ENCODE data around the gene BCL2L15.

Gene BCL2L15

DNA sequence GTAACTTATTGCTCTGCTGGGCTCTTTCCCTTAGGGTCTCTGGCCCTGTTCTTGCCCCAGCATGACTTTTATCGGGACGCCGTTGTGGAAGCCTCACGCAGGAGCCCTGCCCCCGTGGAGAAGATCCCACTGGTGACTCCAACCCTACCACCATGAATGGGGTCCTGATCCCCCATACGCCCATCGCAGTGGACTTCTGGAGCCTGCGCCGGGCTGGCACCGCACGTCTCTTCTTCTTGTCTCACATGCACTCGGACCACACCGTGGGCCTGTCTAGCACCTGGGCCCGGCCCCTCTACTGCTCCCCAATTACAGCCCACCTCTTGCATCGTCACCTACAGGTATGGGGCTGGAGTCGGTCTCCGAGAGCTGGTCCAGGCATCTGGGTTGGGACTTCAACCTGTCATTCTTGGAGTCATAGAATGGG is 18.1 kb upstream of the BCL2L15 start:
- peak; percentile 40 for DNase-seq

DNA sequence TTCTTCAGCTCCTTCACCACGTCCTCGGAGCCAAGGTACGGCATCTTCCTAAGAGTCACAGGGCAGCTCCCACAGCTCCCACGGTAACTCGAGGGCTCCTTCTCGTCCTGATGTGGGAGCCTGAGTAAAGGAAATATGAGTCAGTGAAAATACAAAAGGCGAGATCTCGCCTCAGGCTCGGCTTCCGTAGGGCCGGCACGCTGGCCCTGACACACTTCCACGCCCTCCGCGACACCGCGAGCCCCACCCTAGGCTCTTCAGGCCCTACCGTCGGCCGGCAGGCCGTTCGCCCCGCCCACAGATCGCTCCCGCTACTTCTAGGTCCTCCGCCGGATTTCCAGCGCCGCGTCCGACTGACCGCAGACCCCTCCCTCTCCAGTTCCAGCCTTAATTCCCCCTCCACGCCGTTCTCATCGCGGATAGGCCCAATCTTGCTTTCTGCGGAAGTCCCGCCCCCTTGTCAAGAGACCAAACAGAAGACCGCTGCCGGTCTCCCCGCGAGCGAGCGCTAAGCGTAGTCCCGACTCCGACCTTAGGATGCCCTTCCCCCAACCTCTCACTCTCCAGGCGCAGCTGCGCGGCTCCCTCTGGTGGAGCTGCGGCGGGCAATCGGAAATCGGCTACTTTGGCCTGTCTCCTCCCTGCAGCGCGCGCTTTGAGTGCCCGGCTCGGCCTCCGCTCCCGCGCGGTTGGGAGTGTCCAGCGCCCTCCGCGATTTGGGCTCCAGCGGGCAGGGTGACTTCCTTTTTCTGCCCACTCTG is 17.5 kb upstream of the BCL2L15 start, which contains the start of the genes AP4B1 and DCLRE1B:
AP4B1 (minus strand) TSS at position 126 of the 761 bp plus-strand sequence; CDS start at position 44, 82 bp downstream.
DCLRE1B (plus strand) TSS at position 653 of the 761 bp plus-strand sequence. CDS start 261 bp downstream, outside the sequence.
- peak; percentile 100 for DNase-seq

DNA sequence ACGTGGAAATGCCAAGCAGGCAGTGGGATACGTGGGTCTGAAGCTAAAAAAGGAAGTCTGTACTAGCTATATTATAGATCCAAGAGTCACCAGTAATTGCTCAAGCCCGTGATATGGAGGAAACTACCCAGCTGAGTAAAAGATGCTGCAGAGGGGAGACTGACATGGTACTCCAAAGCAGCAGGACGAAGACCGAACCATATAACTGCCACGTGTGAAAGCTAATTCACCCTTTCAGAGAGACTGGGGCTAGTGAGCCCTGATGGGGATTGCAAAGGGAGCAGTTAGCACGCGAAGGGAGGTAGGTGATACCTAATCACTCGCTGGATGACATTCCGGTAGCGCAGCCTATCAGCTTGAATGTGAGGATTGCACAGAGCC is 16.9 kb upstream of the BCL2L15 start:
- DNase-seq = no peak

DNA sequence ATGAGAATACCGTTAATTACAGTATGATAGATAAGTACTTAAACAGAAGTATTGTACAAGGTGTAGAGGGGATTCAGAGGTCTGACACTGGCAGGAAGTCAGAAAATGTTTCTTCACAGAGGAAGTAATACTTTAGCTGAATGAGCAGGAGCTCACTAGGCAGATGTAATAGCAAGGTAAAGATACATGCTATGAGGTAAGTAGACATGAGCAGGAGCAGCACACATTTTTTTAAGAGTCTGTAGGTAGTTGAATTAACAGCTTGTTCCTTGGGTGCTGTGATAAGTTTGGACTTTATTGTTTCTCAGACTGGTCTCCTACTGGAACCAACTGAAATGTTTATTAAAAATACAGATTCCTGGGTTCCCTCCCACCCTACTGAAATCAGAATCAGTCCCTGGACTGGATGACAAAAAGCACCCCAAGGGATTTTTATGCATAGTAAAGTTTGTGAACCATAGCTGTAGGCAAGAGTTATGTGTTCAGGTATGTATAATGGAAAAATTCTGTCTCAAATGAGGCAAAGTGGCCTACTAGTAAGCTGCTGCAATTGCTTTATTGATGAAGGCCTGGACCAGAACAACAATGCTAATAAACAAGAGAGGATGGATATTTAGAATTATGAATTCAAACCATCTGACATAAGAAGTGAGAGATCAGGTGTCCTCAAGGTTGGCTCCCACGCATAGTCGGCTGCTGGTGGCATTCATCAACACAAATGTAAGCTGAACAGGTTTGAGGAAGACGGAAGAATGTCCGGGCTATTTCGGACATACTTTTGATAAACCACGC is 16.3 kb upstream of the BCL2L15 start:
- peak; percentile 28 for DNase-seq

DNA sequence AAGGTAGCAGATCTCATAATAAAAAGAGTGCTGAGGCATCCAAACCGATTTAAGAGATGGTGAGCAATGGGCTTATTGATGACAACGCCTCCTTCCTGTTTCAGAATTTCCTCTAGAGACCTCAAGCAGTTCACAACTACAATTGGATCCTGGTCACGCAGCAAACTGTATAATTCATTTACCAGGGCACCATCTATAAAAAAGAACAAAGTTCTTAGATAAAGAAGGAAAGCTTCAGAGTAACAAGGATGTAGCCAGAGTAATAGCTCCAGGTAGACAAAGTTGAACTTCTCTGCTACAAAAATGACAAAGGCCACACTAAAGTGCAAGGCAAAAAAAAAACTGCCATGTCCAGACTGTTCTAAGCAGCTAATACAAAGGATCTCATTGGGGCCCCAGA is 13.8 kb upstream of the BCL2L15 start:
- DNase-seq = peak; percentile 21

DNA sequence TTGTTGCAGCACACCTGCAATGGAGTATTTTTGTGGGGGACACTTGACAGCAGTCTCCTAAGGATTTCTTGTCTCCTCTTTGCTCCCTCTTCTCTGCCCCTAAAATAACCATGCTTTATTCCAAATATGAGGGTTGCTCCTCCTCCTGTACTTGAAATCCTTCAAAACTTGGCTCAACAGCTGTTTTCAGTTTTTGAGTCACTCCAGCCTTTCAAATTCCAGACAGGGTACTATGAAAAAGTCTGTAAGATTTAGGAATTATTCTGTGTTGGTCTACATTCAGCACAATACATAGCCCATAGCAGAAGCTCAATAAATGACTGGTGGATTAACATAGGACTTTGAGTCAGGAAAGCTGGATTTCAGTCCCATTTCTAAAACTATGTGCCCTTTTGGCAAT is 11.7 kb upstream of the BCL2L15 start:
- DNase-seq = no peak

DNA sequence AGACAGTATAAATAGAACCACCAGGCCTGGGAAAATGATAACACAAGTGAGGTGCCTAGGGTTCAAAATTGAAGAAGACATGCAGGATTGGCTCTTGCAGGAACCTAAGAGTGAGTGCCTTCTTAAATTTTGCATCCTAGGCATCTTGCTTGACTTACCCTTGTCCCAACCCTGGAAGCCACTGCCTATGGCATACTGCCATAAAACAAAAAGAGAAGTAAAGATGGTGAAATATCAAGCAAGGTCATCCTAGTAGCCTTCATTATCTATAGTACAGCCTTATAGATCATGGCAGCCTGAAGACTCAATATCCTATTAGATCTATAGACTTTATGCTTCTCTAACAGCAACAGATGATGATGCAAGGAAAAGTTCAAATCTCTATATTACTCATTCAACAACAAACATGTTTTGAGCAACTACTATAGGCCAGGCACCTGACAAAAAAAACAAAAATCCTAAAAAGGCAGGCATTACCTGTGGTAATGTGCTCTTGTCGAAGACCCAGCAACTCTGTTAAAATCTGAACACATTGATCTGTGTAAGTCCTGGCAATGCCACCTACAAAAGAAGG is 10.9 kb upstream of the BCL2L15 start:
- DNase-seq = peak; percentile 20

DNA sequence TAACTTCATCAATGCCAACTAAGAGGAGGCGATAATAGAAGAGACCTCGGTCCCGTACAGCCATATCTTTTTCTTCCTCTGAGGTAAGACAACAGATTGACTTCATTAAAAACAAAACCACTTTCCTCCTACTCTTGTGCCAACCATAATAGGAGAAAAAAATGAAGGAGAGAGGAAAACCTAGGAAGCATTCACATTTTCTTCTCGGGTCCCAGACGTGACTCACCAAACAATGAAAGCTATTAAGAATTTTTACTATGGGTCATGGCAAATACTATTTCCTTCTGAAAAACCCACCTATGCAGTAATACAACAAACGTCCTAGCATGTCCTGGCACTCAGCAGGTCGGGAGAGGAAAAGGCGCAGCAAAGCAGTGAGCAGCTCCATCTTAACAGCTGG is 8.6 kb upstream of the BCL2L15 start:
- no peak for DNase-seq

DNA sequence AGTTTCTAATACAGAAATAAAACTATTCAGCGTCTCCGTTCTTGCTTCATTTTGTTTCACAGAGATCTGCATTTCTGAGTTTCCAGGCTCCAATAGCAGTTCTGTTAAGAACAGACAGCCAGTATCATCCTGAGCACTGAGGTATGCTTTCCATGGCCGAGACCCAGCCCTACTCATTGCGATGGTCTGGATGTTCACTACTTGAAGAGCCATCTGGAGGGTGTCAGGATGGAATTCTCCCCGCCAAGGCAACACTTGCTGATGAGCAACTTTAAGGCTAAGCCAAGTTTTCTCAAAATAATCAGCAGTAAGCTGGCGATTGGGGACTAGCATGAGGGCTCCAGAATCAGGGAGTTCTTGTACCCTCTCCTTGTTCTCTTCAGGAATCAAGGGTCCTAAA is 7.7 kb upstream of the BCL2L15 start:
- no peak for DNase-seq

DNA sequence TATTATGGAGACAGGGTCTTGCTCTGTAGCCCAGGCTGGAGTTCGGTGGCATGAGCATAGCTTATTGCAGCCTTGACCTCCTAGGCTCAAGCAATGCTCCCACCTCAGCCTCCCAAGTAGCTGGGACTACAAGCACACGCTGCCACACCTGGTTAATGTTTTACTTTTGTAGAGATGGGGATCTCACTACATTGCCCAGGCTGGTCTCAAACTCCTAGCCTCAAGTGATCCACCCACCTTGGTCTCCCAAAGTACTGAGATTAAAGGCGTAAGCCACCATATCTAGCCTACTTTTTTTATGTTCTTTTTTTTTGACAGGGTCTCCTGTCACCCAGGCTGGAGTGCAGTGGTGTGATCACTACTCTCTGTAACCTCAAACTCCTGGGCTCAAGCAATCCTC is 5.9 kb upstream of the BCL2L15 start:
- DNase-seq = no peak

DNA sequence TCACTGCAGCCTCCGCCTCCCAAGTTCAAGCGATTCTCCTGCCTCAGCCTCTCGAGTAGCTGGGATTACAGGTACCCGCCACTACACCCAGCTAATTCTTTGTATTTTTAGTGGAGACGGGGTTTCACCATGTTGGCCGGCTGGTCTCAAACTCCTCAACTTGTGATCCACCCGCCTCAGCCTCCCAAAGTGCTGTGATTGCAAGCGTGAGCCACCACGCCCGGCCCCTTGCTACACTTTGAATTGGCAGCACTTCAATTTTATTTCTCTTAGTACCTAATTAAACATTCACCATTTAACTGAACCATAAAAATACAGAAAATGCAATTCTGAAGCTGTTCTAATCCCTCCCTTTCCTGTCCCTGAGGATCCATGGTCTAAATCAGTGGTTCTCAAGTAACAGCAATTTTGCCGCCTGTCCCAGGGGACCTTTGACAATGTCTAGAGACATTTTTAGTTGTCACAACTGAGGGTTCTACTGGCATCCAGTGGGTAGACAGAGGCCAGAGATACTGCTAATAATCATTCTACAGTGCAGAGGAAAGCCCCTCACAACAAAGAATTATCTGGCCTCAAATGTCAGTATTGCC is 4.3 kb upstream of the BCL2L15 start:
- DNase-seq = no peak

DNA sequence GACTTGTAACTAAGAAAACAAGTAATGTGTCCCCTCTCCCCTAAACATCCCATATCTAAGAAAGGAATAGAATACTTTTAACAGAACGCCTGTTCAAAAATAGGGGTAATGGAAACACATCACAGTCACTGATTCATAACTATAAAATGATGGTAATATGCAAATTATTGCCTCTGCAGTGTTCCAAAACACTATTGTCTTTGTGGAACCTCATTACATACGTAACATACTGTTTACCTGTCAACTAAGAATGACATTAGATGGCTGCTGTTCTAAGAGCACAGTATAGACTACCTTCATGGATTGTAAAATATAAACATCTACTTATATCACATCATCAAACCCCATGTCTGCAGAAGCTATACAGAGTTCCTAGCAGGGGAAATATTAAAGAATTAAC is 3.4 kb upstream of the BCL2L15 start:
- no peak for DNase-seq

DNA sequence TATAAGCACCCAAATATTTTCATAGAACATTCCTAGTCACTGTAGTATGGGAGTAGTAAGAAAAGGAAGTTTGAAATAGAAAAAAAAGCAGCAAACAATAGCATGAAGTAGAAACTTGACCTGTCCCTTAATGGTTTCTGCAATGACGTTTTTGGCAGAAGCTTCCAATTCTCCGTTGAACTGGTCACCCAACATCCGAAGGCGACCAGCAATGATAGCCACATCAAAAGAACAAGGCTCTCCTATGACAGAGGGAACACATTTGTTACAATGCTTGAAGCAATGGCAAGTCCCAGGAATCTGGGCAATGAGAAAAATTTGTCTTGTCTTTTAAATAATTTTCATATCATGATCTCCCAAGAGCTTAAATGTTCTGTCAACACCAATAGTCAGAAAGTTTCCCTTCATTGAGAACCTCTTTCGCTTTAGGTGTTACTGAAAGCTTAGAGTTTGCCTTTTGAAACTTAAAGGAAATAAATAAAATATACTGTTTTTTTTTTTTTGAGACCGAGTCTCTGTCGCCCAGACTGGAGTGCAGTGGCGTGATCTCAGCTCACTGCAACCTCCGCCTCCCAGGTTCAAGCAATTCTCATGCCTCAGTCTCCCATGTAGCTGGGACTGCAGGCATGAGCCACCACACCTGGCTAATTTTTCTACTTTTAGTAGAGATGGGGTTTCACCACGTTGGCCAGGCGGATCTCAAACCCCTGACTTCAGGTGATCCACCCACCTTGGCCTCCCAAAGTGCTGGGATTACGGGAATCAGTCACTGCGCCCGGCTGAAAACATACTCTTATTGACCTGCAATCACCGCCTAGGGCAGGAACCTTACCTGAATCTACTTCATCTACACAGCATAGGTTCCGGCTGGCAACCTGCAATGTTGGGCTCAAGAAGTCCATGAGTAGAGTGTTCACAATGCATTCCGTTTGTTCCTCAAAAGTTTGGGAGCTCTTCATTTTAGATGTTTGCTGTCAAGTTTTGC is 672 bp downstream of the BCL2L15 start:
- no peak for DNase-seq

DNA sequence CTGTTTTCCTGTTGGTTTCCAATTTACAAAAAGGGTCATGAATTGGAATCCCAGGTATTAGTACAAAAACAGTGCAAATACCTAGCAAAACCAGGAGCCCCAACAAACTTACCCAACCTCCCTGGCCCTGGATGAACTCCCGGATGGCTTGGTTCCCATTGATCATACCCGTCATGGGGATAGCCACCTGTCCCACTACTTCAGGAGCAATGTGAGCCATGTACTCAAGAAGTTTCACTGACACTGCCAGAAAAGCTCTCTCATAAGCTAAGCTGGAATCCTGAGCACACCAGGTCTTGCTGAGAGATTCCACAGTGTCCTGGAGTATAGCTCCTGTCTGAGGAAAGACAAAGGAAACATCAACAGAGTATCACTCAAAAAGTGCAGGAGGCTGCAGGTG is 5.7 kb downstream of the BCL2L15 start:
- no peak for DNase-seq

DNA sequence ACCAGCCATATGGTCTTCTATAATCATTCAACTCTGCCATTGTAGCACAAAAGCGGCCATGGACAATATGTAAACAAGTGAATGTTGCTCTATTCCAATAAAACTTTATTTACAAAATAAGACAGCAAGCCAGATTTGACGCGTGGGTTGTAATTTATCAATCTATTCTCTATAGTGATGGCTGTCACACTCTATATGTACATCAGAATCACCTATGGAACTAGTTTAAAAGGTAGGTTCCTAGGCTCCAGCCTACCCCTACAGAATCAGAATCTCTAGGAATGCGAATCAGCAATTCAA is 7.7 kb downstream of the BCL2L15 start:
- no peak for DNase-seq

DNA sequence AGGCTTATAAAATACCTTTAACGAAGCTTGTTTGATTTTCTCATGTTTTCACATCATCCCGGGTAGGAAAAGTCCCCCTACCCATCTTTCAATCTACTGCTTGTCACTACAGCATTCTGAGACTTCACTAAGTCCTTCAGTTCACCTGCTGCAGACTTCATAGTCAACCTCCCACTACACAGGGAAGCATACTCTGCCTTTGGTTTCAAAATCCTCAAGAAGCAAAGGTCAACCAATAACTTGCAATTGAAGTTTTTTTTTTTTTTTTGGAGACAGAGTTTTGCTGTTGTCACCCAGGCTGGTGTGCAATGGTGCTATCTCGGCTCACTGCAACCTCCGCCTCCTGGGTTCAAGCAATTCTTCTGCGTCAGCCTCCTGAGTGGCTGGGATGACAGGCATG is 11.2 kb downstream of the BCL2L15 start:
- no peak for DNase-seq

DNA sequence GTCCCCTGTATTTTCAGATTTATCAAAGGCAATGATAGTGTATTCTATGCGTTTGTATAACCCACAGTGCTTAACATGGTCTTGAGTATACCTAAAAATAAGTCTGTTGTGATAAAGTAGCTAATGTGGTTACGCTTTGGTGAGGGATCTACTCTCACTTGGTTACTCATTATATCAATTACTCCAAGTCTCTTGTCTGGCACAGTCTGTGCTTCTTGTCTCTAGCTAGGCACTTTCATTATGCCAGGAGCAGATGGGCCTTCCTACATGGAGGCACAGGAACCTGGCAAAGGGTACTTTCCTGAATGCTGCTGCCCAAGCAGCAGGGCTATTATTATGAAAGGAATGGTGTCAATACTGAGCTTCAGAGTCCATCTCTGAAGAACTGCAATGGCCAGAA is 11.7 kb downstream of the BCL2L15 start:
- no peak for DNase-seq

DNA sequence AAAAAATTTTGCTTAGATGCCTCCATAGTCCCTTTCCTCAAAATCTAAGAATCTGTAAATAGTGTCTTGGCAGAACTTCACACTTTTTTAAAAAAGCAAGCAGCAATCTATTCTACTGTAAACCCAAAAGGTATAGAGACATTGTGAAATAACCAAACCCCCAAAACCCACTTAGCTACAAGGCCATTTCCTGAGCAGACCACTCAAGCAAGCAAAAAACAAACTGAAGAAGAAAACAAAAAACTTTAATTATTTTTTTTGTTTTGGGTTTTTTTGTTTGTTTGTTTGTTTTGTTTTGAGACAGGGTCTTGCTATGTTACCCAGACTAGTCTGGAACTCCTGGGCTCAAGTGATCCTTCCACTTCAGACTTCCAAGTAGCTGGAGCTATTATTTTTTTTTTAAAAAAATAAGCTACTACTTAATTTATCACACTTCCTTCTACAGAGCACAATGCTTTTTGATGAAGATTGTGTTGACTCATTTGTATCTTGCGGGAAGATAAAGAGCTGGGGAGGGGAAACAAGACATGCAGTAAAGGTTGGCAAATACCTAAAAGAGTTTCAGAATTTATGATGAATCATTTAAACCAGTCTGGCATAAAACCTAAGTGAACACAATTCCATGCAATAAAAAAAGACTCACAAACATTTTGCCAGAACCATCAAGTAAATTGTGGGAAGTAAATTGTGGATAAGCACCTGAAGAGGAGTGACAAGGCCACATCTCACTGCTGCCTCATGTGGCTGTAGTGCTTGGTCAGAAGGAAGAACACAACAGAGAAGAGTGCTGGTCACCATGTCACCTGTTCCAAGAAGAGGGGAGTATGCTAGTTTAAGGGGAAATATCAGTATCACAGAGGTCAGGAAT is 13.1 kb downstream of the BCL2L15 start:
- DNase-seq = peak; percentile 78

DNA sequence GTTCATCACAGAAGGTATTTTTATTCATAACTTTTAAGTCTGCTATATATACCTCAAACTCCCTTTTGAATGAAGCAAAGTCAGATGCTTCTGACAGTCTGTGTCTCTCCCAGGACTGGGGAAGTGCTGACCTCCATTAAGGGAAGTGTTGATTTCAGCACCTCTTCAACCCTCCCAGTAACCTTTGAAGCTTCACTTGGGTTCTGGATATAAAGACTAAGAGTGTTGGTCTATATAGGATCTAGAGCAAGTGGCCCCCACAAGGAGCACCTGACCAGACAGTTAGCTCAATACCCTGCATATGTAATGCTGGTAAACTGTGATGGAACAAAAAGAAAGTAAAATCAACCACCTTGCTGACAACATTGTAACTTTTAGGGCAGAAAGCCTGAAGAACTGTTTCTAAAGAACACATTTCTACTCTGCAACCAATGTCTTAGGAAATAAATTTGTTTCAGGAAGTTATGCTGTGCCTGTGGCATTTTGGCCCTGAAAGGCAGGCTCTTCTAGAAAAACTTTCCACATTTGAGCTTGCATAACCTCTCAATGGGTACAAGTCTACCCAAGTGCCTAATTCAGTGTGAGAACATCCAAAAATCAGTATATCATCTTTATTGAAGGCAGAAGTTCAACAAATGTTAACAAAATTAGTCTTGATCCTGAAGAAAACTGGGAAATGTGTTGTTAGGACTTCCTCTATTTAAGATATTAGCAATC is 15.0 kb downstream of the BCL2L15 start:
- peak; percentile 42 for DNase-seq

DNA sequence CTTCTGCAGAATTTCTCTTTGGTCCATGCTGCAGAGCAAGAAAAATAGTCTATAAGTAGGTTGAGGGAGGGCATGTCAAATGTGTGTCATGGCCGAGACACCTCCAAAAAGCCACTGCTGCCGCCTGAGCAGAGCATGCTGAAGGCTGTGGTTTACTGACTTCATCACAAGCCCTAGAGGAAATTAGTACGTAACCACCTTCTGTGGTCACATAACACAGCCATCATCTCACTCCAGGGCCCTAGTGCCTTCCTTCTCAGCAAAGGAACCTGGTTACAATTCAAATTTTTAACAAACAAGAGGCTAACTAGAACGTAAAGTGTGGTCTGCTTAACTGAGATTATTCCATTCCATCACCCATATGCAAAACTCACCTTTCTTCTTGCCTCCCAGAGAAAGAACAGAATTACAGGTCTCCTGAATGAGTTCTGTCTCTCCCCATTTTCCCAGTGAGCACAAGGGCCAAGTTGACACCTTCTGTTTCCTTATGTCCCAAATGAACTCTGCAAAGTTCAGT is 15.7 kb downstream of the BCL2L15 start, which contains the start of gene PTPN22:
PTPN22 (minus strand) TSS at position 116 of the 517 bp plus-strand sequence.
- DNase-seq = peak; percentile 95
